Epithelial cell of esophagus (primary cell): ENCODE measurements around the gene SH2D5.
A peak's percentile ranks its signal among the peaks of the same experiment; 100 is the strongest.

Experiments used
- DNase-seq: peaks from one replicate; pipeline ENCODE4 v3.0.0; 2010; ENCODE audit warnings: low read depth
- H3K4me3 ChIP-seq: 2 replicates; pipeline ENCODE4 v1.5.1; 2011; ENCODE audit warnings: mild to moderate bottlenecking, low read length, control low read depth
- TF ChIP-seq, protein P1 (sequence below): IDR thresholded peaks from 2 replicates; pipeline ENCODE4 v1.5.1; 2011; ENCODE audit warnings: low read depth, mild to moderate bottlenecking, low read length, control low read depth, inconsistent platforms; ENCODE audit not compliant: insufficient read depth; ENCODE audit errors: missing control alignments

SH2D5 gene

DNA sequence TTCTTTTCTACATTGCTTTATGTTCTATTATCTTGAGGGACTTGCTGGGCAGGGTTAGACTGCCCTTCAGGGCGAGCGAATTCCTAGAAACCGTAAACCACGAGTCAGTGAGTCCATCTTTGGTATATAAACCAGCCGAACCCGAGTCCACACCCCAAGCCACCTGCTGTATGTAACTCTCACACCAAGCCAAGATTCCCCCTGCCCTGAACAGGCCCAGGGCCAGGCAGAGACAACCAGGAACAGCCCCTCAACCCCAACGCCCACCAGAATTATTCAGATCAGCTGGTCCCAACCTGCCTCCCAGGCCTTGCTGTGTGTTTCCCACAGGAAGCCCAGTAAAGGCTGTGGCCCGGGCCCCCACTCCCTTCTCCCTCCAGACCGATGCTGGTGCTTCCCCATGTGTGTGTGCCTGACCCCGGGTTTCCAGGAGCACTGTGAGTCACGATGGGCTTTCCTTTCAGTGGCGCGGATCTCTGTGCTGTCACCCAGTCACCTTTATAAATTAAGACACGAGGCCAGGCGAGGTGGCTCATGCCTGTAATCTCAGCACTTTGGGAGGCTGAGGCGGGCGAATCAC, 31.8 kb downstream of the SH2D5 start:
- TF ChIP-seq, protein P1, sequence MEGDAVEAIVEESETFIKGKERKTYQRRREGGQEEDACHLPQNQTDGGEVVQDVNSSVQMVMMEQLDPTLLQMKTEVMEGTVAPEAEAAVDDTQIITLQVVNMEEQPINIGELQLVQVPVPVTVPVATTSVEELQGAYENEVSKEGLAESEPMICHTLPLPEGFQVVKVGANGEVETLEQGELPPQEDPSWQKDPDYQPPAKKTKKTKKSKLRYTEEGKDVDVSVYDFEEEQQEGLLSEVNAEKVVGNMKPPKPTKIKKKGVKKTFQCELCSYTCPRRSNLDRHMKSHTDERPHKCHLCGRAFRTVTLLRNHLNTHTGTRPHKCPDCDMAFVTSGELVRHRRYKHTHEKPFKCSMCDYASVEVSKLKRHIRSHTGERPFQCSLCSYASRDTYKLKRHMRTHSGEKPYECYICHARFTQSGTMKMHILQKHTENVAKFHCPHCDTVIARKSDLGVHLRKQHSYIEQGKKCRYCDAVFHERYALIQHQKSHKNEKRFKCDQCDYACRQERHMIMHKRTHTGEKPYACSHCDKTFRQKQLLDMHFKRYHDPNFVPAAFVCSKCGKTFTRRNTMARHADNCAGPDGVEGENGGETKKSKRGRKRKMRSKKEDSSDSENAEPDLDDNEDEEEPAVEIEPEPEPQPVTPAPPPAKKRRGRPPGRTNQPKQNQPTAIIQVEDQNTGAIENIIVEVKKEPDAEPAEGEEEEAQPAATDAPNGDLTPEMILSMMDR = no peak
- no peak for DNase-seq
- H3K4me3 ChIP-seq = no peak overlapping the region

DNA sequence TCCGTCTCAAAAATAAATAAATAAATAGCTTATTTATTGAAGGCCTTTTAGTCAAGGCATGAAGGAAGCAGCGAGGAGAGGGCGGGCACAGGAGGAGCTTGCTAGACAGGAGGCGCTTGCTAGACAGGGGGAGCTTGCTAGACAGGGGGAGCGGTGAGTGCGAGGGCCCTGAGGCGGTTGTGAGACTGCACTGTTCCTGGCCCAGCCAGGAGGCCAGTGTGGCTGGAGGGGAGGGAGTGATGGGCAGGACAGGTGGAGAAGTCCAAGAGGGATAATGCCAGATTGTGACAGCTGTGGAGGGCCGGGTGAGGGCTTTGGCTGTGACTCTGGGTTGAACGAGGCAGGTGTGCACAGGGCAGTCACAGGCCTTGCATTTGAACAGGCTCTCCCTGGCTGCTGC, 32.9 kb downstream of the SH2D5 start:
- TF ChIP-seq, protein P1 = no peak
- no peak overlapping the region for H3K4me3 ChIP-seq
- DNase-seq = peak; percentile 58

DNA sequence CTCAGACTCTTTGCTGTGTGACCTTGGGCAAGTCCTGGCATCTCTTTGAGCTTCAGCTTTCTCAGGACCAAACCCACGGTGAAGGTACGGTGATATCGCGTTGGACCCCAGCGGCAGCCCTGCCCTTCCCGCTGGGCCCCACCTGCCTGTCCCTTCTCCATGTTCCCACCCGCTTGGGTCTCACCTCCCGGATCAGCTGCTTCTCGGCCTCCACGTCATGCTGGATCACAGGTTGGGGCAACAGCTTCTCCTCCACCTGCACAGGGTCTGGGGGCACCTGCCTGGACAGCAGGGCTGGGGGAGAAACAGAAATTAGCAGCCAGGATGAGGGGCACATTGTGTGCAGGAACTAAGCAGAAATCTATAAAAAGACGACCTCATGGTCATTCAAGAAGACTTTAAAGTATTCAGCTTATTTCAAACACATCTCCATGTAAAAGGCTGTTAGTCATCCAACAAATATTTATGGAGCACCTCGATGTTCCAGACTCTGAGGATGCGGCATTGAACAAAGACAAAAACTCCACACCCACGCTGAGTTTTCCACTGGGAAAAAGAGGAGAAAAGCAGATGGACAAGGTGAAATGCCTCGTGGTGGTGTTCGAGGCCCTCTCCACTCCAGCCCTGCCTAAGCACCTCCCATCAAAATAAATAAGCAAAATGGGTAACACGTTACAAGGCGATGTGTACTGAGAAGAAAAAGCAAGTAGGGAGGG, 34.1 kb downstream of the SH2D5 start:
- TF ChIP-seq, protein P1 = no peak
- H3K4me3 ChIP-seq = no peak overlapping the region
- peak; percentile 34 for DNase-seq

DNA sequence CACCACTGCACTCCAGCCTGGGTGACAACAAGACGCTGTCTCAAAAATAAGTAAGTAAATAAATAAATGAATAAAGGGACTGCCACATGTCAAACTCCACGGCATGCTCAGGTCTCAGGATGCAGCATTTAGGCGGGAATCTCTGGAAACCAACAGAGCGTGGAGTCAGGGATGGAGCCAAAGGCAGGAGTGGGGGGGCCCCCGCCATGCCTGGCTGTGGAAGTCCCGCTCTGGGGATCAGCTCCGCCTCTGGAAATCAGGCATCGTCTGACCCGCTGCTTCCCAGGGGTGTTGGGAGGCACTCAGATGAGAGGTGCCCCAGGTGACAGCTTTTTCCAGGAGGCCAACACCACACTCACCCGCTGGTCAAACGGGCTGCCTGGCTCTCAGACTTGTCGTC, 34.9 kb downstream of the SH2D5 start:
- DNase-seq = no peak
- TF ChIP-seq, protein P1 = no peak
- no peak overlapping the region for H3K4me3 ChIP-seq

DNA sequence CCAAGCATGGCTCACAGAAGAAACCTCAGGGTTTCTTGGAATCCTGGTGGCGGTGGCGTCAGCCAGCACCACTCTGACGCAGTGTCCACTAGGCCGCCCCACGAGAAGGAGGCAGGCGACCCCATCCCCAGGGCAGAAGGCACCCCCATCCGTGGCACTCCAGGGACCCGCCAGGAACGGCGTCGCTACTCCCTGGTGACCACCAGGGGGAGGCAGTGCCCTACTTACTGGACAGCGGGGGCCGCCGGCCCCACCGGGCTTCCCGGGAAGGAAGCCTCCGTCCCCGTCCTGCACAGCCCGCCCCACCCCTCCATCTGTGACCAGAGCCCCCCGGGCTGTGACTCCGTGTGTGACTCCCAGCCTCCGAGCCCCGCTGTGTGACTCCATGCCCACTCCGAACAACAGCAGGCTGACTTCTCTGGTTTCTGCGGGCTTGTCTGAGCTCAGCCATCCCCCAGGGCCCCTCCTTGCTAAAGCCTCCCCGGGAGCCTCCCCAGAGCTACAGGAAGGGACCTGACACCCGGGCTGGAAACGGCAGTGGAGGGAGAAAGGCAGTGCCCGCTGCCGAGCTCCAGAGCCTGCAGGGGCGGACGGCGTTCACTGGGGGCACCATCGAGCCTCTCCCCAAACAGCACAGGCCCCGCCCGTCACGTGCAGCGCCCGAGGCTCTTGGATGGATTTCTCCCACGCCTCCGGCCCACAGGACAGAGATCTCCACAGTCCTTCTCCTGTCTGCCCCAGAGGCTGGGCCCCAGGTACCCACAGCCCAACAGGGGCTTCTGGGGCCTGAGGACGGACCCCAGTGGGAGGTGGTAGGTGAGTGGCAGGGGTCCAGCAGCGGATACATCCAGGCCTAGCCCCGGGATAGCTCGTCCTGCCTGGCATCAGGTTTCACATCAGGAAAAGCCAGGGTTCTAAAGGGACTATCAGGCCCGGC, 35.8 kb downstream of the SH2D5 start:
- peak overlapping the region; percentile 52 for H3K4me3 ChIP-seq
- peak; percentile 87 for DNase-seq
- TF ChIP-seq, protein P1 = peak; percentile 85

DNA sequence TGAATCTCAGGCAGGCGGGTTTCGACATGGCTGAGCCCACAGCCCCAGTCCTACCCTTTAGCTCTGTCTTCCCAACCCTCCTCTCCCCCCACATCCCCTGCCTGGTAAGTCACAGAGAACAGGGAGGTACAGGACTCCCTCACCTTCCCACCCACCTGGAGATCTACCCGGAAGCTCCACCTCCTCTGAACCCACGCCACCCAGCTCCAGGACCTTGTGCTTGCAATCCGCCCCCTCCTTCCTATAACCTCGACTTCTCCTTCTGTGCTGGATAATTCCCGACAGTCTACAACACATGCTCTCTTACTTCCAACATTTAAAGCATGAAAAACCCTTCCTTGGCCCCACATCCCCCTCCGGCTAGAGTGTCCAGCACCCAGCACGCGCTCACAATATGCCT, 37.0 kb downstream of the SH2D5 start:
- no peak for DNase-seq
- H3K4me3 ChIP-seq = no peak overlapping the region
- TF ChIP-seq, protein P1 = no peak
